ENCODE results near the gene SOX8.

- TF ChIP-seq, protein P1, sequence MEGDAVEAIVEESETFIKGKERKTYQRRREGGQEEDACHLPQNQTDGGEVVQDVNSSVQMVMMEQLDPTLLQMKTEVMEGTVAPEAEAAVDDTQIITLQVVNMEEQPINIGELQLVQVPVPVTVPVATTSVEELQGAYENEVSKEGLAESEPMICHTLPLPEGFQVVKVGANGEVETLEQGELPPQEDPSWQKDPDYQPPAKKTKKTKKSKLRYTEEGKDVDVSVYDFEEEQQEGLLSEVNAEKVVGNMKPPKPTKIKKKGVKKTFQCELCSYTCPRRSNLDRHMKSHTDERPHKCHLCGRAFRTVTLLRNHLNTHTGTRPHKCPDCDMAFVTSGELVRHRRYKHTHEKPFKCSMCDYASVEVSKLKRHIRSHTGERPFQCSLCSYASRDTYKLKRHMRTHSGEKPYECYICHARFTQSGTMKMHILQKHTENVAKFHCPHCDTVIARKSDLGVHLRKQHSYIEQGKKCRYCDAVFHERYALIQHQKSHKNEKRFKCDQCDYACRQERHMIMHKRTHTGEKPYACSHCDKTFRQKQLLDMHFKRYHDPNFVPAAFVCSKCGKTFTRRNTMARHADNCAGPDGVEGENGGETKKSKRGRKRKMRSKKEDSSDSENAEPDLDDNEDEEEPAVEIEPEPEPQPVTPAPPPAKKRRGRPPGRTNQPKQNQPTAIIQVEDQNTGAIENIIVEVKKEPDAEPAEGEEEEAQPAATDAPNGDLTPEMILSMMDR (IDR thresholded peaks at IDR 0.05) = no peak
- TF ChIP-seq EZH2phosphoT487 (IDR thresholded peaks at IDR 0.05) = no peak
- no peak for TF ChIP-seq EZH2 (IDR thresholded peaks at IDR 0.05)
Observed at GRCh38 chr16:995783-996182, 14.2 kb downstream of the SOX8 start.

All from neural progenitor cell (in vitro differentiated cells).